HG02938 (cell line): ENCODE data around the gene SUN2.

Source experiments
- ATAC-seq: cut with Tn5 transposase; IDR thresholded peaks from one replicate; pipeline ENCODE4 v1.9.1; 2021; ENCODE audit warnings: mild to moderate bottlenecking, moderate library complexity; ENCODE audit not compliant: unreplicated experiment

SUN2 gene

DNA sequence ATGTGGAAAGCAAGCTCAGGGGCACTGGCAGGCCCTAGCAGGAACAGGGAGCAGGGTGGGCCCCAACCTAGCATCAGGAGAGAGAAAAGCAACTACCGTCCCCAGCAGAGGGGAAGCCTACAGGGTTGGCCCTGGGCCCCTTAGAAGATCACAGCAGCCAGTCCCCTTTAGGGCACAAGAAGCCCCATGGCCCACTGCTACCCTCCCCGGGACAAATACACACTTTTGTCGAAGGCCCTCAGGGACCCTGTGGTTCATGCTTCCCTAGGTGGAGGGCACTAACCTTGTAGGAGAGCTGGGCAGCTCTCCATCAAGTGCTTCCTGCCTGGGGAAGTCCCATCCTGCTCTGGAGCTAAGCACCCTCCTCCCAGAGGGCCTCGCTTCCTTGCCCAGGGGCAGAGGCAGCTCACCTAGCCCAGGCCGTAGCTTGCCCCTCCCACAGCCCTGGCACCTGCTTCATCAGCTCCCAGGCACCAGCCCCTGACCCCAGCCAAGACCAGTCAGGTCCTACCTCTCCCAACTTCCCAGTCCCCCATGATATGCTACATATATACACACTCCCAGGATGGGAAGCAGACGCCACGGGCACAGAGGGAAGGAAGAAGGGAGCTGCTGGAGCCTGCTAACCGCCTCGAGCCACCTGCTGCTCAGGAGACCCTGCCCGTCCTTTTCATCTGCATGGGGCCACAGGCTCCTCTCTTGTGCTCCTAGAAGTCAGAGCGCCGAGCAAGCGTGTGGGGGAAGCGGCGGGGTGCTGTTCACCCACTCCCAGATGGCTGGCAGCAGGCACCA, 20.1 kb downstream of the SUN2 start:
- ATAC-seq: no peak

GRCh38 chr22:38735126-38735464, 20.7 kb downstream of the SUN2 start:
- no peak for ATAC-seq

- ATAC-seq: no peak
Observed at GRCh38 chr22:38734421-38735100, 21.2 kb downstream of the SUN2 start.

GRCh38 chr22:38733724-38734381, 21.9 kb downstream of the SUN2 start:
- ATAC-seq: no peak

GRCh38 chr22:38733329-38733723, 22.5 kb downstream of the SUN2 start:
- ATAC-seq: no peak

DNA sequence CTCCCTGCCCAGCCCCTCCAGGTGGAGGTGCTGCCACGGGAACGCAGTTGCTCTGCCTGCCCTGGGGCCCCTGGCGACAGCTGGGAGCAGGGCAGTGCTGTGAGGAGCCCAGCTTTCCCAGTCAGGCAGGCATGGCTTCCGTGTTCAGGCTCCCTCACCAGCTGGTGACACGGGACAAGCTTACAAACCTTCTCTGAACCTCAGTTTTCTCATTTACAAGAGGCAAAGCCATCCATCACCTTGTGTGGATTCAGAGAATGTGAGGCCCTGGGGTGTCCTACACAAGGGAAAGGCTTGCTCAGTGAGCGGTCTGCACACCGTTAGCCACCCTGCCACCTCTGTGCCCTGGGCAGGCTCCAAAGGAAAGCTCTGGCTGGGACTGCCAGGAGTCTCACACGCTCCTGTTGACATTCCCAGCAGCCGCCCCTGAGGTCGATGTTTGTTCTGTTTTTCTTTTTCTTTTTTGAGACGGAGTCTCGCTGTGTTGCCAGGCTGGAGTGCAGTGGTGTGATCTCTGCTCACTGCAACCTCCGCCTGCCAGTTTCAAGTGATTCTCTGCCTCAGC, 23.5 kb downstream of the SUN2 start:
- no peak for ATAC-seq

DNA sequence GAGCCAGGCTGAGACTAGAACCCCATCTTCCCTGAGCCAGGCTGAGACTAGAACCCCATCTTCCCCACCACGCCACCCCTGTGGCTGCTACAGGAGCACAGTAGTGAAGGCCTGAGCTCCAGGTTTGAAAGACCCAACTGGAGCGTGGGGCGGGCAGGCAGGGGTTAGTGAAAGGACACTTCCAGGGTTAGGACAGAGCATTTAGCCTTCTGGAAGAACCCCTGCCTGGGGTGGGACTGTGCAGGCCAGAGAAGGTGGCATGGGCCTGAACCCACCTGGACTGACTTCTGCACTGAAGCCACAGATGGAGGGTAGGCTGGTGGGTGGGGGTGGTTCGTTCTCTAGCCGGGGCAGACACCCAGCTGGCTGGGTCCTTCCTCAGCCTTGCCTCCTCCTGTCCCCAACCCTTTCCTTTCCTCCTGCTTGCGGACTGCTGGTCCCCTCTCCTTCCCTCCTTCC, 24.1 kb downstream of the SUN2 start:
- ATAC-seq: no peak

GRCh38 chr22:38730411-38730871, 25.4 kb downstream of the SUN2 start:
- ATAC-seq: no peak

- ATAC-seq: no peak
Observed at GRCh38 chr22:38729946-38730345, 25.9 kb downstream of the SUN2 start.

DNA sequence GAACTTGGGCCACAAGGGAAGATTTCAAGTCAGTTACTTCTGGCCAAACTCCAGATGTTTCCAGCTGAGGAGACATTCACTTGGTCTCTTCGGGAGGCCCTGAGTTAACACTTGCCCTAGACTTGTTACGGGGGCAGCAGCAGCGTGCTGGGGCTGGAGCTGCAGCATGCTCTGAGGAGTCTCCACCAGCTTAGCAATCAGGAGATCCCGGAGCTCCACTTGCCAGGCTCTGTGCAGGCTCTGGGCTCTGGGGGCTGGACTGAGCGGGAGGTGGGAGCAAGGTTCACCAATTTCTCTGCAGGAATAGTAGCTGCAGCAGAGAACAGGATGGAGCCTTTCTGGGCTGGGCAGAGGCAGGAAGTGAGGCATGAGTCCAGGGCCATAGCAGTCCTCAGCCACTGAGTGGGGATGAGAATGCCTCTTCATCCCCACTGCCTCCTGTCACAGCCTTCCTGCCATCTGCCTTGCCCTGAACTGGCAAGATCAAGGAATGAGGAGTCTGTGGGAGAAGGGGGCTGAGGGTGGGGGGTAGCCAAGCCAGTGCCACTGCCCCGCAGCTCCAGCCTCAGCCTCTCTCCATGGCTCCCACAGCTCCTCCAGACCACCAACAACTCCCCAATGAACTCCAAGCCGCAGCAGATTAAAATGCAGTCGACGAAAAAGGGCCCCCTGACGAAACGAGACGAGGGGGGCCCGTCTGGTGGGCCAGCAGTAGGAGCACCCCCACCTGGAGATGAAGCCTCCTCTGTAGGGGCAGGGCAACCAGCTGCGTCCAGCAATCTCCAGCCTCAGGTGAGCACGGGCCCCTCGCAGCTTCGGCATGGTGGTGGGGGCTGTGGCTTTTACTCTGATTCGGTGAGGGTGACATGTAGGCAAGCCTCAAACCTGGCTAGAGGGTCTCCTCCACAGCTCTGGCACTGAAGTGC, 26.7 kb downstream of the SUN2 start:
- no peak for ATAC-seq

DNA sequence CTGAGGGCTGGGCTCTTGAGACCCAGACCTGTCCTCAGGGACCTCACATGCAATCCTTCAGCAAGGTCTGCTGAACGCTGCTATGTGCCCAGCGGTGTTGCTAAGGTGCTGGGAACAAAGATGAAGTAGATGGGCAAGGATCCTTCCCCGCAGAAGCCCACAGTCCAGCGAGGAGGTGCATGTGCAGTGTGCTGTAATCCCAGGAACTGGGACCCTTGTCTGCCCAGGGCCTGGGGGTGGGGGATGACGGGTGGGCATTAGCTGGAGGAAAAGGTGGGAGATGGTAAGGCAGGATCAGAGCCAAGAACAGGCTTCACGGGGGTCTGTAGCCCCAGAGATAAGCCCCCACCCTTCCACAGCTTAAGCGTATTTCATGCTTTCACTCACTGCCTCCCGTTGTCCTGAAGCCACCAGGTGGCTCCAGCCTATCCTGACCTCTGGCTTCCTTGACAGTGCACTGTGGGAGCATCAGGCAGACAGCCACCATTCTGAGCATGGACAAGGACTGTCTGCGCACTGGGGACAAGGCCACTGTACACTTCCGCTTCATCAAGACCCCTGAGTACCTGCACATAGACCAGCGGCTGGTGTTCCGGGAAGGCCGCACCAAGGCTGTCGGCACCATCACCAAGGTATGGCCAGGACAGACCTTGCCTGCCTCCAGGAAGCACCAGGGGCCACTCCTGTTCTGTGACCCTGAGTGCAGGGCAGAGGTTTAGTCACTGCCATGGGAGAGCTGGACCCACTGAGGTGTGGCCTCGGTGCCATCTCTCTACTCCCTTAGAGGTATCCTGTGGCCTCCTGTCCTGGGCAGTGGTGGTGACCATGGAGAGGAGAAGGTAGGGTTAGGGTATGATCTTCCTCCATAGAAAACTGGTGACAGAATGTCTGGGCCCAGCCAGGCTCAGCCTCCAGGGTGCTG, 28.0 kb downstream of the SUN2 start:
- no peak for ATAC-seq

DNA sequence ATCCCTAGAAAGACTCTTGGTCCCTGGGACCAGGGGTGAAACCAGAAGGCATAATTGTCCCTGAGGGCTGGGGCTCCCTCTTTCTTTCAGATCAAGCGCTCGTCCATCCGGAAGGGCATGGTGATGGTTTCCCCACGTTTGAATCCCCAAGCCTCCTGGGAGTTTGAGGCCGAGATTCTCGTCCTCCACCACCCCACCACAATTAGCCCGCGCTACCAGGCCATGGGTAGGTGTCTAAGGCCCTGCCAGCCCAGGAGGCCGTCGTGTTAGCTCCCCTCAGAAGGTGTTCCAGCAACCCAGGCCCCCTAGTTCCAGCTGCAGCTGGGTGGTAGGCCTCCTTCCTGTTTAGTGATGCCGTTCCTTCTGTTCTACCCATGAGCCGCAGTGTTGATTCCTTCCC, 28.7 kb downstream of the SUN2 start:
- no peak for ATAC-seq

GRCh38 chr22:38725900-38726655, 29.7 kb downstream of the SUN2 start:
- no peak for ATAC-seq

DNA sequence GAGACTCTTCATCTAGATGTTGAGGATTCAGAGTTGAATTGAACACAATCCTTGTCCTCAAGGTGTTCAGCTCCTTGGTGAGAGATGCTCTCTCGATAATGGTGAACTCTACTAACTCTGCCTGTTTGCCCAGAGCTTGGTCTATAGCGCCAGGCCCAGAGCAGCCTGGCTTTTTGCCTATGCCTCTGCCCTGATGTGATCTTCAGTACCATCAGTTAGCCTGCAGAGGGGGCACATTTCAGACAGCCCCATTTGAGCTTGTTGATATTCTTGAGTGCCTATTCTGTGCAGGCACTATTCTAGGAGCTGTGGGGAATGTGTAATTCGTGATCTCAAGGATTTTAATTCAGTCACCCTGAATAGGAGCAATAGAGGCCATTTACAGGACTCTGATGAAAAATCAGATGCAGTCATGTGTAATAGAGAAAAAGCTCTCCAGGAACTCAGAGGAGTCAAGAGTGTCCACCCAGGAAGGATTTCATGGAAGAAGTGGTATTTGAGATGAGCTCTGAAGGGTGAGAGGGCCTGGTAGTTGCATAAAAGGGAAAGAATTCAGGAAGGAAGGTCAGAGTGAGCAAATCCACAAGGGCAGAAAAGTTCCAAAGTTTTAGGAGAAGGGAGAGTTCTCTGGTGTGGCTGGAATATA, 30.7 kb downstream of the SUN2 start:
- ATAC-seq: no peak

DNA sequence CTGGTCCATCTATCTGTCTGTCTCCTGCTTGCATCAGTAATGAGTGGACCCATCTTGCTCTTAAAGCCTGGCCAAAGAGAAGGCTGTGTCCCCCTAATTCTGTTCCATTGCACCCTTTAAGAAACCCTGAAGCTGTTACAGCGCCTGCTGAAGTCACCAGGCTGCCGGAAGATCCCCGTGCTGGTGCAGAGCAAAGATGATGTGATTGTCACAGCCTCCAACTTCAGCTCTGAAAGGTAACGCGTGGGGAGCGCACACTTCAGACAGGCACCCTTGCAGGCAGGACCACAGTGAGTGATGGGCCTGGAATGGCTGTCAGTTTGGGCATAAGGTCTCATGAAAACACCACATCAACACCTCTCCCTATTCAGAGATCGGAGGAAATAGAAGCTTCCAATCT, 31.6 kb downstream of the SUN2 start:
- no peak for ATAC-seq

DNA sequence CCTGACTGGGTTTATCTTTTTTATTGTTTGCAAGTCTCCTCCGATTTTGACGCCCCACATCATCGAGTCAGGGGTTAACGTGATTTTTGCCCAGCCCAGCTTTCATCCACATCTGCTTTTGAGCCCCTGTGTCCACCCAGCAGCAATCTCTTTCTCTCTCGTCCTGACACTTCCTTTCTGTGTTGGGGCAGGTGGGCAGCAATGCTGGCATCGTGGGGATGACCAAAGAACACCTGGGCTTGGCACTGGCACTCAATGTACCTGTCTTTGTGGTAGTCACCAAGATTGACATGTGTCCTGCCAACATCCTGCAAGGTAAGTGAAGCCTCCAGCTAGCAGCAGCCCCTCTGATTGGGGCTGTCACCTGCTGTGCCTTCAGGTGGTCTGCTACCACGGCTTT, 34.2 kb downstream of the SUN2 start:
- ATAC-seq: no peak

DNA sequence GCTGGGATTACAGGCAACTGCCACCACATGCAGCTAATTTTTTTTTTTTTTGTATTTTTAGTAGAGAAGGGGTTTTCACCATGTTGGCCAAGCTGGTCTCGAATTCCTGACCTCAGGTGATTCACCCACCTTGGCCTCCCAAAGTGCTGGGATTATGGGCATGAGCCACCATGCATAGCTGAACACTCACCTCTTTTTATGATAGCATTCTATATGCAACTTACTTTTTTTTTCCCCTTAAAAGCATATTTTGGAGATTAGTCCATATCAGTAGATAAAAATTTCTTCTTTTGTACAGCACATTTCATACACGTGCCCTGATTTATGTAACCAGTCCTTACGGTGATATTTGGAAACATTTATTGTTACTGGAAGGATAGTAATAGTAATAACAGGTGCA, 35.4 kb downstream of the SUN2 start:
- ATAC-seq: no peak

DNA sequence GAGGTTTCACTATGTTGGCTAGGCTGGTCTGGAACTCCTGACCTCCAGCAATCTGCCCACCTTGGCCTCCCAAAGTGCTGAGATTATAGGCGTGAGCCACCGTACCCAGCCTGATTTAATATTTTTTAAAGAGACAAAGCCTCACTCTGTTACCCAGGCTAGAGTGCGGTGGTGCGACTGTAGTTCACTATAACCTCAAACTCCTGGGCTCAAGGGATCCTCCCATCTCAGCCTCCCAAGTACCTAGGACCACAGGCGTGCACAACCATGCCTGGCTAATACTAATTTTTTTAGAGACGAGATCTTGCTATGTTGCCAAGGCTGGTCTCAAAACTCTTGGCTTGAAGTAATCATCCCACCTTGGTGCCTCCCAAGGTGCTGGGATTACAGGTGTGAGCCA, 36.6 kb downstream of the SUN2 start:
- no peak for ATAC-seq
